Glomerular endothelial cell (primary cell): Measurements from ENCODE around the gene HOXC6. TPM values are rescaled to one million over a fixed set of nuclear protein-coding genes. Genes with fewer than 3 reads are reported as not detected.

Experiments
- DNase-seq: peaks from one replicate; pipeline ENCODE4 v3.0.0-alpha.2; 2011; ENCODE audit warnings: low read depth, low spot score; ENCODE audit errors: extremely low read depth
- total RNA-seq: library from RNA; depleted of rRNA; stranded (reverse); fragments of >200 nt; gene quantifications from 2 replicates; pipeline ENCODE4 v1.2.3, GENCODE V29; 2015

HOXC6 gene
- total RNA-seq = 0.10 and 0.70 TPM in 2 replicates

DNA sequence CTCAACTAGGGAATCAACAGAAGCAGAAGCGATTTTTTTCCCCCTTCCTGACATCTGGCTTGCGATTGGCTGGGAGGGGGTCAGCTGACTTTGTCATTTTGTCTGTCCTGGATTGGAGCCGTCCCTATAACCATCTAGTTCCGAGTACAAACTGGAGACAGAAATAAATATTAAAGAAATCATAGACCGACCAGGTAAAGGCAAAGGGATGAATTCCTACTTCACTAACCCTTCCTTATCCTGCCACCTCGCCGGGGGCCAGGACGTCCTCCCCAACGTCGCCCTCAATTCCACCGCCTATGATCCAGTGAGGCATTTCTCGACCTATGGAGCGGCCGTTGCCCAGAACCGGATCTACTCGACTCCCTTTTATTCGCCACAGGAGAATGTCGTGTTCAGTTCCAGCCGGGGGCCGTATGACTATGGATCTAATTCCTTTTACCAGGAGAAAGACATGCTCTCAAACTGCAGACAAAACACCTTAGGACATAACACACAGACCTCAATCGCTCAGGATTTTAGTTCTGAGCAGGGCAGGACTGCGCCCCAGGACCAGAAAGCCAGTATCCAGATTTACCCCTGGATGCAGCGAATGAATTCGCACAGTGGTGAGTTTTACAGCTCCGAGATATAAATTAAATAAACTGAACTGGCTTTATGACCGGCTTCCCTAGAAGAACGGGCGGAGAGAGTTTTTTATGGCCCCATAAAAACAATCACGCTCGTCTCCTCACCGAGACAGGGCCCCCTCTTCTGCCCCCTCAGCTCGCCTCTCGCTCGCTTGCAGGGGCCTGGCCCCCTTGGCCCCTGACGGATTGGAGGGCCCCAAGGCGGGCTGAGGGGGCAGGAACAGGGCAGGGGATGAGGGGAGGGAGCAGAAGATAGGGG is at the start of gene HOXC6:
Gene HOXC6 (plus strand): TSS at position 127 of the 888 bp plus-strand sequence. CDS start 82 bp downstream, at position 209.
- no peak for DNase-seq

DNA sequence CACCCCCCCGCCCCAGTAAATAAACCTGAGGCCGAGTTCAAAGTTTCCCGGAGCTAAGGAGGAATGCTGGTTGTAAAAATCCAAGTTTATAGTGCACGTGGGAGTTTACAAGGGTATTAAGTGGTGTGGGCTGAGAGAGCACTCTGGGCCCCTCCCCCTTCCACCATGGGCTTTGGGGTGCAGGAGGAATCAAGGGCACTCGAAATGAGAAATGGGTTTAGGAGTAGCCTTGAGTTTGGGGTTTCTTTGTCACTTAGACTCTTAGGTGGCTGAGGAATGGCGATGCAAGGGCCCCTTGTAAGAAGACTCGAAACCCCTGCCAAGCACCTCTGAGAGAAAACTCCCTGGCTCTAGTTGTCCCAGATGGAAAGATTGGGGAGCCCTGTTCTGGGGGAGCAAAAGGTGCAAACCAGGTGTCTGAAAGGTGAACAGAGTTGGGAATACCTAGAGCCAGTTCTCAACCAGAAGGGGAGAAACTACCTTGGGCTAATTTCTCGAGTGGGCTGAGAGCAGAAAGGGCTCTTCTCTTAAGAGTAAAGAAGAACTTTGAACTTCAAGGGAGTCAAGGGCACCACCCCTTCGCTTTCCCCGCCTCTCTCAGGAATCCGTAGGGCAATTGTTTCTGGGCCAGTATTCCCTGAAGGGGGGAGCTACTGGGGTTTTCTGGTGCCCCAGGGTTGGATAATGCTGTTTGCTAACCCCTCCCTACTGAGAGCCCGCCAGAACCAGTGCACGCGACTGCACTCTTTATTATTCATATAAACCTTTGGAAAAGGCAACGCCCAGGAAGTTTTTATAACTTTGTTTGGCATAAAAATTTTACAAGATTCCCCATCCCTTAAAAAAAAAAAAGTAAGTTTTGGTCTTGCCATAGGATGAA is 49.5 kb upstream of the HOXC6 start:
- DNase-seq = no peak

DNA sequence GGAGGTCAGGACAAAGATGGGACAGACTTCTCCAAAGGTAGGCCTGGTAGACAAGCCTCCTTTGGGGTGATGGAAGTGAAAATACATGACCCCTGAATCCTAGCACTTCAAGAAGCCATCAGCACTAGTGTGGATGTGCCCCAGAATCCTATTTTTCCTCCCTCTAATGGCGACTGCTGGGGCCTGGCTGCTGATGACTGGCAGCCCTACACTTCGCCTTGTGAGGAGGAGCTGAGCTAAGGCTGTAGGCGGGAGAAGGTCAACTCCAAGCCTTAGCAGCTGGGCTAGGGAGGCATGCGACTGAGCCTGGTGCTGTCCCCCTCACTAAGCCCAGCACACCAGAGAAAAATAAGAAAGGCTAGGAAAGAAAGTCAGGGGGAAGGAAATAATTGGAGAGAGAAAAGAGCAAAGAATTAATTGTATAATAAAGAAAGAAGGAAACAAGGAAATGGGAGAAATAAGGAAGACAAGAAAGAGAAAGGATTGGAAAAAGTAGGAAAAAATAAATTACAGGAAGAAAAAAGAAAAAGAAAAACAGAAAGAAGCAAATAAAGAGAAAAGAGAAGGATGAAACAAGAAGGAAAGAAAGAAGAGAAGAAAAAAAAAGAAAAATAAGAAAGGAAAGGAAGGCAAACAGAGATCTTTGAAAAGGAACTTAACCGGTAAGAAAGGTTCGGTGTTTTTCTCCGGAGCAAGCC is 48.0 kb upstream of the HOXC6 start:
- DNase-seq = no peak

DNA sequence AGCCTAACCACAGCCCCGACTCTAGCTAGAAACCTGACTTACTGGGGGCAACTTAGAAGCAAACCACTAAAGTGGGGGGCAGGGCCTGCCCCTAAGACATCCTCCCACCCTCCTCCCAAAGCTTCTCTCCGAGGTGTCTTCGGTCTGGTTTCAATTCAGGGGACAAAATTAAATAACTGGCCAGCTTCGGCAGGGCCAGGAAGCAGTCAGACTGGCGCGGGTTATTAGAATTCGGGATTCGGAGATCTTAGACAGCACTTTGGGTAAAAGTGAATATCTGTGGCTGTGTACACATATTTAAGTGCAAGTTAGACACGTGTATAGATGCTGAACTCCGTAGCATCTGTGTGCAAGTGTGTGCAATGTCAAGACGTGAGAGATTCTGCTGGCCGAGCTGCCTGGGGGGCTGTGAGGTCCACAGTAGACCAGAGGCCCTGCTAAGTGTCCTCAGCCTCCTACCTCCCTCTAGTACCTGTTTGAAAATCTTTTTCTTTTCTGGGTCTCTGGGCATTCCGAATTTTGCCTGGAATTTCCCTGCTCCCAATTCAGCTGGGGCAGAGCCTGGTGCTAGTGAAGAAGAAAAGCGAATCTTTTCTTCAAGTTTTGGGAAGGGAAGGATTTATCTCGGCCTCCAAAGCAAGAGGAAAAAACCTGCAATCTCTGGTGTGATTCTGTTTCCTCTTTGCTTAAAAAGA is 47.3 kb upstream of the HOXC6 start:
- no peak for DNase-seq

DNA sequence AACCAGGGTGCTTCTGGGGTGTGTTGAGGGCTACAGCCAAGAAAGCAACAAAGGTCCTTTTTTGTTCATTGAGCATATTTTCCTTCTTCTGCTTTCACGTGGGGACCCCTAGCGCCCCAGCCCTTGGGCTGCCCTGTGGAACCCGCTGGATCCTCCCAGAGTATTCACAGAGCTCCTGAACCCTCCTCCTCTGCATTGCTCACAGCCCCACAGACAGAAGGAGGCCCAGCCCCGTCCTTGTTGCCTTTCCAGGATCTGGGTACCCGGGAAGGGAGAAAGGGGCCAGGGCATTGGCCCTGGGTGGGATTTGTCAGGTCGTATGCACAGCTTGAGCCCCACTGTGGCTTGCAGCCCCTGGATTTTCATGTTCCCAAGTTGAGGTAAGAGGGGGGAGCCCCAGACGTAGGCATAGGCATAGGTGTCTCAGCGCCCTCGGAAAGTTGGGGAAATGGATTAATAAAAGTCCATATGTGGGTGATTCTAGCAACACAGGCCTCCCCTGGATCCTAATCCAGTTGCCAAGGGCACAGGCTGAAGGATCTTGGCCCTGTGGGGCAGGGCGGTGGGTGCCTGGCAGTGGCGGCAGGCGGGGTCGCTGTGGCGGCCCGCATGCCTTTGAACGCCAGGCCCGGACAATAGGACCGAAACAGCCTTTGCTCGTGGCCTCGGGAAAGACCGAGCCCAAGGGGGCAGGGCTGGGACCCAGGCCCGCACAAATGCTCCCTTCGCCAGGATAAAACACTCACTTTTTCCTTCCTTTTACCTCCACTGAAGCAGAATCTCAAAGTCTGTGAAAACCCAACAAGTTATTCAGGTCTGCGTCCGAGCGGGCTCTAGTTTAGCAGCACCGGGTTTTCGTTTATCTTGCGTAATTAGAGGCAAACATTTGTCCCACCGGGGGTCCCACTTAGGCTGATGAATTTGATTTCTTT is 46.3 kb upstream of the HOXC6 start:
- no peak for DNase-seq

DNA sequence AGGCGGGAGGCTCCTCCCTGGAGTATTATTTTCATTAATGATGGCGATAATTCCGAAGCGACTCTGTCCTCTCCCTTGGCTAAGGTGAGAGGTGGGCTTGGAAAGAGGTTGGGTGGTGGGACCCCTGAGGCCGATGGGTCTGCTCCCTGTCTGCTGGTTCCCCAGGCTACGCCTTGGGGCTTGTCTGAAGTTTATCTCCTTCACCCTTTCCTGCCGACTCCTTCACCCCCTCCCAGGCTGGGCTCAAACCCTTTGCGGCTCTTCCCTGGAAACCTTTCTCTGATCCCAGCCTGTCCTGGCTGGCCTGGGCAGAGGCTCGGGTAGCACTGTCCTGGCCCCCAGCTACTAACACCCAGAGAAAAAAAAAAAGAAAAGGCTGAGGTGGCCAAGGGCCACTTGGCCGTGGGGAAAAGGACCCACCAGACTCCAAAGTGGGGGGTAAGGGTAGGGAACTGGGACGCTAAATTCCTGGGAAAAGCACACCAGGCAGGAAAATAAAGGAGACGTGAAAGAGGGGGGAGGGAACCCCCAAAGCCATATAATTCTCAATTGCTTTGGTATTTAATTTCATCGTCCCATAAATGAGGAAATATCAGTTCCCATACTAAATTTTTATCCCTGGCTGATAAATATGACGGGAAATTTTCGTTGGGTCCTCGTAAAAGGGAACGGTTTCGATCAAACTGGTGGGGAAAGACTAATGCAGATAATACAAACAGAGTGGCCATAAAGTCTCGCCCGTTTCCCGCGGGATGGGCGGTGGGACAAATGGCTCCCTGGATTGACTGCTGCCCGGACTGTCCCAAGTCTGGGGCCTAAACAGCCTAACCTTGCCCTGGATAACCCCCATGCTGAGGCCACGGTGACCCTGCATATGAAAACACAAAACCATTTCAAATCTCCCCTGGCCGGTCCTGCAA is 45.3 kb upstream of the HOXC6 start:
- no peak for DNase-seq

DNA sequence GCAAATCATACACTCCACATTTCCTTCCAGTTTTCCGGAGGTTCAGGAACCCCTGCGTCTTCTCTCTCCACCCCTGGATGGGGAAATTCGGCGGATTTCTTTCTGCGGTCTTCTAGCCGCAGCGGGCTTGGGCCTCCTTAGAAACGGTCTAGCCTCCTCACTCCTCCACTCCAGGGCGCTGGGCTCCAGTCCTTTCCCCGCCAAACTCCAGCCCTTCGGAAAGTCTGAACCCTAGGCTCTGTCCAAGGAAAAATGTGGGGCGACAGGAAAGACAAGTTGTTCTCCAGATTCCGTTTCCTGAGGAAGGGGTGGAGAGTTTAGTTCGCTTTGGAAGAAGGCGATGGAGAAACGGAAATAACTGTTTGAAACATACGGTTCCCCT is 44.7 kb upstream of the HOXC6 start:
- DNase-seq = no peak

DNA sequence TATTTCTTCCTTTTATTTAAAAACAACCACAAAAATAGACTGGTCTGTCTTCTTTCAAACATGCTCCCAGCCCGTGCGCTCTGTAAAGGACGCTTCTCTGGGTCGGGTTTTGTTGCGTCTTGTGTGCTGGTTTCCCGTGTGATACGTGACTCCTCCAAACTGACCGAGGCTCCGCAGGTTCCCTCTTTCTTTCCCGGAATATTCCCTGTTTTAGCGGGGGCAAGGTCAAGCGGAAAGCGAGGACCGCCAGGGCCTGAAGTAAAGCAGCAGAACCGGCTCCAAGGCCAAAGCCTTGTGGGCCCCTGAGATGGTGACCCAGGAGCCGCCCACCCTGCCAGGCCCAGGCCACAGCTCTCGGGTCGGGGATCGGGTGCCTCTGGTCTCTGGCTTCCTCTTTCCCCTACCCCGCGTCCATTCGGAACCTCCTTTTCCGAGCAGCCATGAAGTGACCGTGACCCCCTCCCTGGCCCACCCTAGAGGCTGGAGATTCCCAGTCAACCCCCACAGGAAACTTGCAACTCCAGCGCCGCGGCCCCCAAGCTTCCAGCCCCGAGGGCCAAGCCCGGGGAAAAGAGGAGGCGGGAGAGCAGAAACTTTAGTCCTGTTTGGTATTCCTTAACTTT is 44.2 kb upstream of the HOXC6 start:
- no peak for DNase-seq

DNA sequence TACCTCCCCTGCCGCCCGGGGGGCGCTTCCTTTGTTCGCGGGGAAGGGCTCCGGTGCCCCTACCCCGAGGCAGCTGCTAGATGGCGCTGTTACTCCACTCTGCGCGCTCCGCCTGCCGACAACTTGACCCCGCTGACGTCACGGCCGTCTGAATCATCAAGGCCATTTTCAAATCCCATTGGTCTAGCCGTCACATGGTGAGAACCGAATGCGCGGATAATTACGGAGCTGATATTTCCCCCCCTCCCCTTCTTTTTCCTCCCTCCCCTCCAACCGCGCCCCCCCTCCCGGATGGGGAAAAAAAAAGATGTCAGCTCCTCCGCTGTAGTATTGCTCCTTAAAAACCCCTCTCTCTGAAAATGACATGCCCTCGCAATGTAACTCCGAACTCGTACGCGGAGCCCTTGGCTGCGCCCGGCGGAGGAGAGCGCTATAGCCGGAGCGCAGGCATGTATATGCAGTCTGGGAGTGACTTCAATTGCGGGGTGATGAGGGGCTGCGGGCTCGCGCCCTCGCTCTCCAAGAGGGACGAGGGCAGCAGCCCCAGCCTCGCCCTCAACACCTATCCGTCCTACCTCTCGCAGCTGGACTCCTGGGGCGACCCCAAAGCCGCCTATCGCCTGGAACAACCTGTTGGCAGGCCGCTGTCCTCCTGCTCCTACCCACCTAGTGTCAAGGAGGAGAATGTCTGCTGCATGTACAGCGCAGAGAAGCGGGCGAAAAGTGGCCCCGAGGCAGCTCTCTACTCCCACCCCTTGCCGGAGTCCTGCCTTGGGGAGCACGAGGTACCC is 43.1 kb upstream of the HOXC6 start, which contains the start of gene HOXC10:
Gene HOXC10 (plus strand): TSS at position 246 of the 791 bp plus-strand sequence. CDS start 114 bp downstream, at position 360.
- peak; percentile 45 for DNase-seq

DNA sequence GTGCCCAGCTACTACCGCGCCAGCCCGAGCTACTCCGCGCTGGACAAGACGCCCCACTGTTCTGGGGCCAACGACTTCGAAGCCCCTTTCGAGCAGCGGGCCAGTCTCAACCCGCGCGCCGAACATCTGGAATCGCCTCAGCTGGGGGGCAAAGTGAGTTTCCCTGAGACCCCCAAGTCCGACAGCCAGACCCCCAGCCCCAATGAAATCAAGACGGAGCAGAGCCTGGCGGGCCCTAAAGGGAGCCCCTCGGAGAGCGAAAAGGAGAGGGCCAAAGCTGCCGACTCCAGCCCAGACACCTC is 42.6 kb upstream of the HOXC6 start:
- no peak for DNase-seq

DNA sequence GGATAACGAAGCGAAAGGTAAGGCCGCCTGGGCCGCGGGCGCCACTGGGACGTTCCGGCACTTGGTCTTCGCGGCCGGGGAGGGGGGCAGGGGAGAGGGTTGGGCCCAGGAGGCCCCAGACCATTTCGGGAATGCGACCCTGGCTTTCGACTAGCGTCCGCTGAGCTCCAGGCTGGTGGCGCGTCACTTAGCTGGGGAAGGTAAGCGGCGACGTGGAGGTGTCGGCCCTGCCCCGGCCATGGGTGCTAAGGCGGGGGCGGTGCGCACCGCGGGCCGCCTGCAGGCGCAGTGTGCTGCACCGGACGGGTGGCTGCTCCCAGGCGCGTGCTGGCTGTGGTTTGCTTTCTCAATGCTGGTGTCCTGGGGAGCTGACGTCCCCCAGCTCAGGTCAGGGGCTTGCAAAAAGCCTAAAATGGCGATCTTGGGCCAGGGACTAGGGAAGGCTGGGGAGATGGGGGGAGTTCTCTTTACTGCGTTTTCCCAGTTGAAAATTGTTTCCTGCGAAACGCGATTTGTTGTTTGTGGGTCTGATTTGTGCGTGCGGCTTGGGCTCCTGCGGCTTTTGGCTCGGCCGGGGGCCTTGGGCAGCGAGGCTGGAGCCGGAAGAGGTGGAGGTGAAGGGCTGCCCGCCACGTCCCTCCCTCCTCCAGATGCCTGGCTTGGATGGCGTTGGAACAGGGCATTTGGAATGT is 42.1 kb upstream of the HOXC6 start:
- DNase-seq = no peak

DNA sequence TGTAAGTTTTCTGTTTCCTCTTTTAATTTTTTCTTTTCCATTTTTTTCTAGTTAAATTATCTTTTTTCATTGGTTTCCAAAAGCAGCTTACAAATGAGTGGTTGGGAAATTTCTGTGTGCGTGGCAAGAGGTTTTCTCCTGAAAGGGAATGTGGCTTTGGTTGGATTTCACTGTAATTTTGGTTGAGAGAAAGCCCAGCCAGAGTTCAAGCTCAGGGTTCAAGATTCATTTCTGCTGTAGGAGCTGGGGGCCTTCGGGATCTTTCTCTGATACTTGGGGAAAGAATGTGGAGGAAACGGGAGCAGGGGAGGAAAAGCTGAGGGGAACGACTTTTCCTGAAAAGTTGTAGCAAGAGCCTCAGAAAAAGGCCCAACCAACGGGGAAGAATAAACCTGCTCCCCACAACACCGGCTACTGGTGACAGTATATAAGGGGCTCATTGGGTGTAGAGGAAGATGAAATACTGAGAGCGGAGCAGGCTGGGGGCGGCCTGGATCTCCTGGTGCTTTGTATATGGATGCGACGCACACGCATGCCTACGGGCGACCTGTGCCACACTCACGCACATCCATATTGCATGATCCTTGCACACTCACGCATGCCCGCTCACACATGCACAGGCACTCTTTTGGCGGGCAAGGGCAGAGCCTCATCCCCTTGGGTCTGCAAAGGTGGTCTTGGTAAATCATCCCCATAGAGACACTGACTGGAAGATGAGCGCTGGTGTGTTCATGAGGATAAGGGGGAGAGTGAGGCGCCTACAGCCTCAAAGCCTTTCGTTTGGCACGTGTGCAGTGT is 41.4 kb upstream of the HOXC6 start:
- DNase-seq = no peak

DNA sequence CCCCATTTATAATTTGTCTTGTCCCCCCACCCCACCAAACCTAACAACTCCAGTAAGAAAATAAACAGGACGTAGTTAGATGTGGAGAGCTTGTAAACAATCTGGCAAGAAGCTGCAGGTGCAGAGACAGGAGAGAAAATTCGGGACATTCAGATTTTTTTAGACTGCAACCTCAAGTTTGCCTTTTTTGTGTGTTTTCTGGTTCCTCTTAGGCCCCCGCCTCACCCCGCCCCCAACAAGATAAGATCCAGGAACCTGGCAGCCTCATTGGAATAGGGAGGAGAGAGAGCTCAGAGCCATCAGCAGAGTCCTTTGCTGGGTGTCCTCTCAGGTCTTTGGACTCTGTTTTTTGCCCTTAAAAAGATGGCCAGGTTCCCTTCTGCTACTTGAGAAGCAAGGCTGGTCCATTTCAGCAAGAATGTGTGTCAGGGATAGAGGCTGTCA is 40.4 kb upstream of the HOXC6 start:
- DNase-seq = no peak

DNA sequence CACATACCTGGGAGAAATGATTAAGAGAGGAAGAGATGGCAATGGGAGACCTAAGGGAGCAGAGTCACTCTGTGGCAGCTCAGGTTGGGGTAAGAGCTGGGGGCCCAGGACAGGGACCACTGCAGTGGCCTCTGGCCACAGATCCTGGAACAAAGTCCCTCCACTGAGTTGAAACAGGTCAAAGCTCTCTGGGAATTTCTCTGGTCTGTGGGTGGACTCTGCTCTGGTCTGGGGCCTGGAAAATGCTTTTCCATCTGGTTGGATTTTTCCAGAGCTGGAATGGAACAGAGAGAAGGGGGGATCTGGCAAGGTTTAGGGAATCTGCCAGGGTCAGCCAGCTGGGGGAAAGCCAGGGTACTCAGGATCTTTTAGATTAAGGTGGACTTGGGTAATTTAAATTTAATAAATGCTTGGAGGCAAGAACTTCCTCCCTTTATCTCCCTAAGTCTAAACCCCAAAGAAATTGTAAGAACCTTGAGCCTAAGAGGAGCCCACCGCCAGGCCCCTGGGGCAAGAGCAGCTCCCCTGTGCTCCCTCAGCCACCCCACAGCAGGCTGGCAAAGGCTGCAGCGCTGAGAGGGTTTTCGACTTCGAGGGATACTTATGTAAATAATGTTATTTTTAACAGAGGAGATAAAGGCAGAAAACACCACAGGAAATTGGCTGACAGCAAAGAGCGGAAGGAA is 39.6 kb upstream of the HOXC6 start:
- DNase-seq = no peak
